GM18508 (cell line): ENCODE results near the gene SLC25A21.
"Not testable (repeated sequence)": the region's sequence is repeated elsewhere in the genome, so short reads cannot be mapped to it uniquely, and the experiment has no call there.

Experiments used
- ATAC-seq: cut with Tn5 transposase; IDR thresholded peaks from one replicate; pipeline ENCODE4 v1.9.1; 2021; ENCODE audit warnings: moderate number of reproducible peaks; ENCODE audit not compliant: insufficient read depth, unreplicated experiment

The SLC25A21 gene

GRCh38 chr14:36746872-36747271, 425.5 kb downstream of the SLC25A21 start:
- no peak for ATAC-seq

GRCh38 chr14:36741858-36742257, 430.5 kb downstream of the SLC25A21 start:
- ATAC-seq: no peak

- ATAC-seq: no peak
These were observed 434.1 kb downstream of the SLC25A21 start for GRCh38 chr14:36738269-36738668.

GRCh38 chr14:36726128-36726527, 446.3 kb downstream of the SLC25A21 start:
- ATAC-seq: no peak

- no peak for ATAC-seq
These were observed 448.2 kb downstream of the SLC25A21 start for GRCh38 chr14:36724162-36724561.

DNA sequence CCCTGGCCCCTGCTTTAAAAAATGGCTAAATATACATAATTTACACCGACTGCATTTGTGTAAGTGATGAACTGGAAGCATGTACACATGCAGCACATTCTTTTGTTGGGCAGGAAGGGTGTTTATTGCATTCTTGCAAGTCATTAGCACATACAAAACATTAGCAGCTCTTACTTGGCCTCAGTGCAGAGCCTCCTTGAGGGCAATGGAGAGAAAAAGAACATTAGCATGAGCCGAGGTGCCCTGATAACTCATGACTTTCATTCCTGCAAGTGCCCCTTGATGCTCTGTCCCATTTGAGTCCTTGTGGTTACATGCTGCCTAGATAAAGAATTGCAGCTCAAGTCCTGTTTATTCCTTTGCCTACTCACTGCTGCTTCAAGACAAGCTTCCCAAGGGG, 448.9 kb downstream of the SLC25A21 start:
- ATAC-seq: no peak

GRCh38 chr14:36721877-36722276, 450.5 kb downstream of the SLC25A21 start:
- ATAC-seq: no peak

- ATAC-seq: no peak
These were observed 451.7 kb downstream of the SLC25A21 start for GRCh38 chr14:36720657-36721056.

DNA sequence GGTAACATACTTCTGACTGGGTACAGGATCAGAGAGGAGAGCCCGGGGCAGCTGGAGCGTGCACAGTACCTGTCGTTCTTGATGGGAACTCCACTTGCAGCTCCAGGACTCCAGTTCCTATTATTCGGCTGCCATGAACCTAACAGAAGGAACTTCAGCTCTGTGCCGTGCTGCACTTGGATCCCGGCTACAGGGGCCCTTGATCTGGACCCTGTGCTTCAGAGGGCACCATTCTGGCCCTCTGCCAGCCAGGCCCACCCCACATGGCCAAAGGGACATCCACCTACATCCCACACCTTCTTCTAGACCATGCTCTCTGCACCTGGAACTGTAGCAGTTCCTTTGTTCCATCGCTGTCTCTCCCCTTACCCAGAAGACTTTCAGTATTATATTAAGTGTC, 452.6 kb downstream of the SLC25A21 start:
- ATAC-seq: no peak

DNA sequence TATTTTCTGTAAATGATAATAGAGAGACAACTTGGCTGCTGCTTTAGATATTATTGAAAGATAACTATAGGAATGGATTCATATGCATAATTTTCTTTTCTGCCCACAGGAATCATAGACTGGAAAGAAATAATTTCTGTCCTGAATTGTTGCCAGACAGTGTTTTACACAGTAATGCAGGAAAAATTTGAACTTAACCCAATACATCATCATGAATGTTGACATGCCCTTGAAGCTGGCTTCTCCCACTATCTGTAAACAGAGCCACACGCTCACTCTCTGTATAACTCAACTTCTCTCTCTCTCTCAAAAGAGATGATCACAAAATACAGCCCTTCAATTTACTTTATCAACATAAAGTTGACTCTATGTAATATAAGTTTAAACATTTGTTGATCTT, 454.2 kb downstream of the SLC25A21 start:
- ATAC-seq: no peak

DNA sequence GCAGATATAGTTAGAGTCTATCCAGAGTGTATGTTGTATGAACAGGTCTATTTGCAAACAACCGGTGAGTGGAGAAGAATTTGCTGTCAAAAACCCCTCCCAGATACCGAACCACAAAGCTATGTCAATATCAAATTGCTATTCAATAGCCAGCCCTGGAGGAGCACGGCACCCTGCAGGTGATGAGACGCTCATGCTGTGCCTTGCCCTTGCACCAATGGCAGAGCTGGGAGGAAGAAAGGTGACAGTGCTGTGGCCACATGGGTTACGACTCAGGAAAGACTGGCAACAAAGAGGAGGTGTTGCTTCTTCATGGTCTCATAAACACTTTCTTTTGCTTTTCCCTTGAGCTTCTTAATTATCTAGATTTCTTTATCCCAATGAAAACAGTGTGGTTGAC, 455.0 kb downstream of the SLC25A21 start:
- ATAC-seq: no peak

DNA sequence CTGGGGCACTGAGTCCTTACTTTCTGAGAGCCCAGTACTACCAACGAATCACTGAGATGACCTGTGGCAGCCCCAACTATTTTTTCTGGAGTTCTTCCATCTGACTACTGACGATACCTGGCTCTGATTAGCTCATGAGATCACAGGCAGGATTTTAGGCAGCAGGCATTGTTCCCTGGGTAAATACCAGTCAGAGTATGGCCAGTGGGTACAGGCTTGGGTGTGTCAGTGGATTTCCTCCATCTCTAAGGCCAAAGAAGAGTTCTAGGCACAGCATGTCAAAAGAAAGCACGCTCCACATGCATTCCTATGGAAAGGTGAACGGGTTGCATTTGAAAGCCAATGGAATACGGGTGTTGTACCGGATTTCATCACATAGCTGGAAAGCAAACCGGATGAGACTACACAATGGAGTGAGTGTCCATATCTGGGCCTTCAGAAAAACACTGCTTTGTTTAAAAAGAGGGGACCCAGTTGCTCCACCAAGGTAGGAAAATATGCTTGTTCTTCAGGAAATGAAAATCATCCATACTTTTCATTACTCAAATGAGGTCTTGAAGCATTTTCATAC, 455.7 kb downstream of the SLC25A21 start:
- ATAC-seq: no peak

GRCh38 chr14:36713960-36714703, 458.3 kb downstream of the SLC25A21 start:
- ATAC-seq: no peak

DNA sequence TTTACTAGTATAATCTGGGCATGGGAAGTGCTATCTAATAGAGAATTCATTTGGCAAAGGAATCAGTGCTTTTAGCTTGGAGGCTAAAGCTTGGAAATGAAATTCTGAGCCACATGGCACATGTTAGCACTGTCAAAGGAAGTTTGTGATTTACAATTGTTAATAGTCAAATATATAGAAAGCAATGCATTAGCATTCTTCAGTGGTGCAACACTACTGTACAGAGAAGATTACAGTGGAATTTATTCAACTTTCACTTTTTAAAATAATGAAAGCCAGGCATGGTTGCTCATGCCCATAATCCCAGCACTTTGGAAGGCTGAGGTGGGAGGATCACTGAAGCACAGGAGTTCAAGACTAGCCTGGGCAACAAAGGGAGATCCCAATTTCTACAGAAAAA, 464.8 kb downstream of the SLC25A21 start:
- no peak for ATAC-seq

GRCh38 chr14:36702474-36702873, 469.9 kb downstream of the SLC25A21 start:
- ATAC-seq: no peak

DNA sequence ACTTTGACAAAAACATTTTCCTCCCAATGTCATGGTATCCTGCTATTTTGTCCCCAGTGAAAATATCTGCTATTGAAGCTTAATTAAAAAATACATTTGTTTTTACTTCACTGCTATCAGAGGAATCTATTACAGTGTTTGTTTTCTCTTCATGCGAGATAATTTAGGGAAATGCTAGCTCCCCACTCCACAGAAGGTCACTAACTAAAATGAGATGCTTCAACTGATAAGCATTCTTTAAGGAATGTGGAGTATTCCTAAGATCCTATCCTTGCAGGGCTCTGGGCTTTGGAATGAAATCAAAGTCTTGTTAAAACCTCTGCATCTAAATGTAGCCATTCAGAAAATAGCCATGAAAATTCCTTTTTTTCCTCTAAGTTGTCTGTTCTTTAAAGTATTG, 471.3 kb downstream of the SLC25A21 start:
- no peak for ATAC-seq

DNA sequence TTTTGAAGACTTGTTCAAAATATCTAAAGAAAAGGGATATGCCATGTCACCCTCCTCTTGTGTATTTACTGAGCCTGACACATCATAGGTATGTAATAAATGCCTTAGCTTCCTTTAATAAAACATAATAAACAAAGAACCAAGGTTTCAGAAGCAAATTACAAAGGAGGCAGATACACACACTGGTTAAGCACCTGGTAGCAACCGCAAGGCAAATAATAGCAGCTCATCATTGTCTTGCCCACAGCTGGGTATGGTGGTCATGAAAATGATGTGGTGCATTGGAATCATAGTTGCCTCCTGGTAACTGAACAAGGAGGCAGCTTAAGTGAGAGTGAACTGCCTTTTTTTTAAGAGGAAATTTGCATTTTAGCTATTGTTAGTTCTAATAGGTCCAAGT, 471.8 kb downstream of the SLC25A21 start:
- ATAC-seq: no peak

GRCh38 chr14:36699420-36699819, 473.0 kb downstream of the SLC25A21 start:
- not testable (repeated sequence) for ATAC-seq

DNA sequence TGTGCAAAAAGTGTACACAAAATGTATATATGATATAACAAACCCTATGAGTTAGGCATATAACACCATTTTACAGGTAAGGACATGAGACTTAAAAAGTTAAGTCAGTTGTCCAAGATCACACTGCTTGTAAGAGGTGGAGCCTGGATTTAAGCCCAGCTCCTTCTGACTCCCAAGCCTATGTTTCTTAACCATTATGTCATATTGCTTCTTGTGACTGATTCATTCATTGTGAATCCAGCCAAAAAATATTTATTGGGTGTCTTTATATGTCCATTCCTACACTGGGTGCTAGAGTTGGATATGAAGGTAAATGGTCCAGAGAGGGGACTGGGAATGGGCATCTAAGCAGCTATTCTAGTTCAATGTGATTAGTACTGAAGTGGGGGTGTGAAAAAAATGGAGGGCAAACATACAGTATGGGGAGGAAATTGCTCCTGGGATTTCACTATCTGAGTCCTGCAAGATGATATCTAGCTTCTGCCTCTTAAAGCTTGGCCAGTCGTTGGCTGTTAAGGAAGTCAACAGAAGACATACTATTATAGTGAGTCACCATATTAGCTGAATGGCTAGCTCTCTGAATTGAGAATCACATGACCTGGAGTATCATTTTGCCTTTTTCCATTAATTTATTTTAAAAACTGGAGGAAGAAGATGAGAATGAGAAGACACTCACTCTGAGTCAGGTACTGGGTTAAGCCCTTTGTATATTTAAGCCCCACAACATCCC, 481.9 kb downstream of the SLC25A21 start:
- ATAC-seq: no peak

DNA sequence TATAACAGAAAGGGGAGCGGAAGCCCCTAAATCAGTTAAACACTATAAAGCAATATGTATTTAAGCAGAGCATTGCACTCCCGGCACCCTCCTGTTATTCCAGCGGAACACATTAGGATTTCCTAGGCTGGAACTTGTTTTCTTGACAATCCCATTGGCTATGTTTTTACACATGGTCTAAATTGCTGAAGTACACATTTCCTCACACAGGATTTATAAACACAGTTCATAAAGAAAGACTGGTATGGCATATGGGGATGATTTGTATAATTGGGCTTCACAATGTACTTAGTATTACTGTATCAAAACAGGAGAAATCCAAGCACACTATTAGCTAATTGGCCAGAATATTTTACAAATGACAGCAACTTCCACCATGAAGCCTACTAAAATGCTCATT, 487.5 kb downstream of the SLC25A21 start:
- ATAC-seq: no peak

DNA sequence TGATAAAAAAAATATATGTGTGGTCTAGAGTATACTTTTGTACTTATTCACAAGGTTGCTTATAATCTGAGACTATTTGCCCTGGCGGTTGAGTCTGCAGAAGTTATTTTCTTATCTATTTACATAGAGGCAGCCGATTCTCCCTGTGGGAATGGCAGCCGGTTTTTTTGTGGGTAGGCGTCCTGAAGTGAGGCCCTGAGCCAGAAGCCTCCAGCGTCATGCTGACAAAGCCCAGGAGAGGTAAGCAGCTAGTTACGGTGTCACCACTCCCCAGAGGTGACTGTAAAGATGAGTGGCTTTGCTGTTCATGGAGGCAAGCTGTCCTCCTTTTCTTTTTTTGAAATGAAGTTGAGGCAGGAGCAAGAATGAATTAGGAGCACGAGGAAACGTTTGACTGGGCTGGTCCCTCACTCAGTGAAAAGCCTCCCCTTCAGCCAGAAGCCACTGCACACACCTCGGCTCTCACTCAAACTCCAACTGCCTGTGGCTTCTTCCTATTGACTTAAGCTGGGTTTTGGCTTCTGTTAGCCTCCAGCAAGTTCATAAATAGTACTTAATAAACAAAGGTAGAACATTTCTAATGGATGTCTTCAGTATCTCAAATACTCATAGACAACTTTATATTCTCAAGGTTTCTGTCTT, 489.2 kb downstream of the SLC25A21 start:
- ATAC-seq: no peak
